H1 (cell line): ENCODE results near the gene SLAMF6. TPM values are rescaled to one million over a fixed set of nuclear protein-coding genes. Genes with fewer than 3 reads are reported as not detected.

Experiments used
- EP300 ChIP-seq, 2 experiments: IDR thresholded peaks; 1 replicate in 1 of 2; 2 replicates in 1 of 2; pipeline ENCODE4 v1.6.1; 2011 to 2012; ENCODE audit warnings: low read depth in 2 of 2, low read length in 2 of 2, mild to moderate bottlenecking in 2 of 2, borderline replicate concordance in 1 of 2, inconsistent platforms in 1 of 2, moderate library complexity in 1 of 2
- polyA plus RNA-seq, 7 experiments: library from polyadenylated mRNA; depleted of rRNA in 3 of 7; stranded (reverse) in 5 of 7; unstranded in 2 of 7; fragments of >200 nt in 5 of 7; fragments of 200-250 nt in 2 of 7; gene quantifications; 1 replicate in 5 of 7; 2 replicates in 1 of 7; 4 replicates in 1 of 7; pipeline versions ENCODE4 v1.2.1 to v1.2.3, GENCODE V29; 2011 to 2013; ENCODE audit warnings: missing spikeins in 2 of 7, mixed read lengths in 2 of 7
- total RNA-seq: library from RNA; stranded (reverse); fragmentation: NEBNext Ultra II Directional; extraction: Animal tissue kit (Norgen Biotek cat#: 25700); gene quantifications from 2 replicates; pipeline ENCODE4 v1.2.1, GENCODE V29; 2021

SLAMF6 gene
- total and polyA plus RNA-seq, 2 of the 8 experiments (the other 6 are each of a cell fraction or from before 2014, with no cell fraction given), result not detected

GRCh38 chr1:160455153-160455517 is 67.9 kb downstream of the SLAMF6 start (continued):
- TF ChIP-seq EP300 (IDR thresholded peaks at IDR 0.05; ENCODE audit: borderline replicate concordance in 1 of 2, low read depth in 2 of 2, low read length in 2 of 2), result no peak
- TF ChIP-seq, all 59 proteins: peak for 0
